ENCODE measurements around the gene BTF3L4. TPM values are rescaled to one million over a fixed set of nuclear protein-coding genes. Genes with fewer than 3 reads are reported as not detected.

Gene BTF3L4
- total RNA-seq, 1 donor from 2014 or later, result 42.0 TPM

- TF ChIP-seq, protein P1, sequence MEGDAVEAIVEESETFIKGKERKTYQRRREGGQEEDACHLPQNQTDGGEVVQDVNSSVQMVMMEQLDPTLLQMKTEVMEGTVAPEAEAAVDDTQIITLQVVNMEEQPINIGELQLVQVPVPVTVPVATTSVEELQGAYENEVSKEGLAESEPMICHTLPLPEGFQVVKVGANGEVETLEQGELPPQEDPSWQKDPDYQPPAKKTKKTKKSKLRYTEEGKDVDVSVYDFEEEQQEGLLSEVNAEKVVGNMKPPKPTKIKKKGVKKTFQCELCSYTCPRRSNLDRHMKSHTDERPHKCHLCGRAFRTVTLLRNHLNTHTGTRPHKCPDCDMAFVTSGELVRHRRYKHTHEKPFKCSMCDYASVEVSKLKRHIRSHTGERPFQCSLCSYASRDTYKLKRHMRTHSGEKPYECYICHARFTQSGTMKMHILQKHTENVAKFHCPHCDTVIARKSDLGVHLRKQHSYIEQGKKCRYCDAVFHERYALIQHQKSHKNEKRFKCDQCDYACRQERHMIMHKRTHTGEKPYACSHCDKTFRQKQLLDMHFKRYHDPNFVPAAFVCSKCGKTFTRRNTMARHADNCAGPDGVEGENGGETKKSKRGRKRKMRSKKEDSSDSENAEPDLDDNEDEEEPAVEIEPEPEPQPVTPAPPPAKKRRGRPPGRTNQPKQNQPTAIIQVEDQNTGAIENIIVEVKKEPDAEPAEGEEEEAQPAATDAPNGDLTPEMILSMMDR (IDR thresholded peaks at IDR 0.05; ENCODE audit: unreplicated experiment), result no peak
- no peaks in the 10 kb centered on the region for H3K4me1 Mint-ChIP-seq (ENCODE audit: unreplicated experiment)
- no peak overlapping the region for H3K27ac Mint-ChIP-seq (ENCODE audit: unreplicated experiment)
- no peaks in the 10 kb centered on the region for H3K36me3 Mint-ChIP-seq (ENCODE audit: low read depth, unreplicated experiment)
- no peak for DNase-seq (ENCODE audit: low spot score)
- no peaks in the 10 kb centered on the region for H3K9me3 Mint-ChIP-seq (ENCODE audit: unreplicated experiment)
- no peak overlapping the region for H3K4me3 Mint-ChIP-seq (ENCODE audit: unreplicated experiment)
- H3K27me3 Mint-ChIP-seq (ENCODE audit: unreplicated experiment), result no peaks in the 10 kb centered on the region
Measured at GRCh38 chr1:52098139-52098871, 42.2 kb downstream of the BTF3L4 start.

DNA sequence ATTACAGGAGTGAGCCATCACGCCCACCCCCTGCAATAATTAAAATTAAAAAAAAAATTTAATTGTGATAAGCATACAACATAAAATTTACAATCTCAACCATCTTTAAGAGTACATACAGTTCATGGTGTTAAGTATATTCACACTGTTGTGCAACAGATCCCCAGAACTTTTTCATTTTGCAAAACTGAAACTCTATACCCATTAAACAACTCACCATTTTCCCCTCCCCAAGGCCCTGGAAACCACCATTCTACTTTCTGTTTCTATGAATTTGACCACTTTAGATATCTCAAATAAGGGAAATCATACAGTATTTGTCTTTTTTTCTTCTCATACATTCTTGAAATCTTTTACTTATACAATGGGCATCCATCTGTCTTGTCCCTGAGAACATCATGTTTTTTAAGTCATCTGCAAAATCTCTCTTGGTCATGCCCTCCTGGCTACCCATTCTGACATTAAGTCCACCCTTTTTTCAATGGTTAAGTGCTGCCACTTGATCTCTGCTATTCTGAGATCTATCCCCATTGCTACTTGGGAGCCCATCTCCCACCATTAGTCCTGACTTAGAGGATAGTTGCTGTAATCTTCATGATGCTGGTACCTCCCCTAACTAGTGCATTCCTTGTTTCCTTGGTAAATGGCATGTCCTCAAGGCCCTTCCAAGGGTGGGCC lies 46.4 kb downstream of the BTF3L4 start:
- H3K36me3 Mint-ChIP-seq (ENCODE audit: low read depth, unreplicated experiment), result no peaks in the 10 kb centered on the region
- no peak overlapping the region for H3K4me3 Mint-ChIP-seq (ENCODE audit: unreplicated experiment)
- H3K9me3 Mint-ChIP-seq (ENCODE audit: unreplicated experiment), result no peaks in the 10 kb centered on the region
- H3K27ac Mint-ChIP-seq (ENCODE audit: unreplicated experiment), result no peak overlapping the region
- DNase-seq (ENCODE audit: low spot score), result no peak
- TF ChIP-seq, protein P1 (IDR thresholded peaks at IDR 0.05; ENCODE audit: unreplicated experiment), result no peak
- H3K27me3 Mint-ChIP-seq (ENCODE audit: unreplicated experiment), result no peaks in the 10 kb centered on the region
- H3K4me1 Mint-ChIP-seq (ENCODE audit: unreplicated experiment), result no peaks in the 10 kb centered on the region

DNA sequence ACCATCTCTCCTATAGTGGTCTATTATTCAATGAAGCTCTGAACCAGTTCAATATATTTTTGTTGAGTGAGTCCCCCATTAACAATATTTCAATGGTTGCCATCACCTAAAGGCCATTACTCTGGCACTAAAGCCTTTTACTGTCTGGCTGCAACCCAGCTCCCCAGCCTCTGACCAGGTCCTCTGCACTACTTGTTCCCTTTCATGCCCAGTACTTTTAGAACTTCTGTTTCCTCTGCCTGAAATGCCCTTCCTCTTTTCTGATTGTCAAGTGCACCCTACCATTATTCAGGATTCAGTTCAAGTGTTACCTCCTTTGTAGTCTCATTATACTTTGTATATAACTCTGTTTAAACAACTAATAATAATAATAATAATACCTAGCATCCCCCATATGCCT lies 55.4 kb downstream of the BTF3L4 start:
- Mint-ChIP-seq H3K4me1 (ENCODE audit: unreplicated experiment) (peaks cover 8% of the 10 kb centered on the region), H3K4me3 (ENCODE audit: unreplicated experiment) (no peak overlapping the region), H3K9me3 (ENCODE audit: unreplicated experiment) (no peaks in the 10 kb centered on the region)

DNA sequence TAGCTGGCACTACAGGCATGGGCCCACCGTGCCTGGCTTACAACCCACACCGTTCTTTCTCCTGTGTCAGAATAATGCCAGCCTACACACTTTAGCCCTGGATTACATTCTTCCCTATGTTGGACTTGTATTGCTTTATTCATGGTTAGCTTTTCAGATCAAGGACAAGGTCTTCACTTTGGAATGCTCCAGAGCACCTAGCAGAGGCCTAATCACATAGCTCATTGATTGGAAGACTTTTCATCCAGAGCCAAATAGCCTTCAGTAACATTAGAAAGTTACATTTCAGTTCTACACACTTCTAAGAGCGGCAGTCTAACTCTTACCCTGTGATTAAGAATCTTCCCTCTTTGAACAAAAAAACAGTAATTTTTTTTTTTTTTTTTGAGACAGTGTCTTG lies 56.4 kb downstream of the BTF3L4 start:
- H3K4me3 Mint-ChIP-seq (ENCODE audit: unreplicated experiment), result no peak overlapping the region
- no peaks in the 10 kb centered on the region for H3K36me3 Mint-ChIP-seq (ENCODE audit: low read depth, unreplicated experiment)
- no peak for DNase-seq (ENCODE audit: low spot score)
- peaks cover 2% of the 10 kb centered on the region for H3K27me3 Mint-ChIP-seq (ENCODE audit: unreplicated experiment)
- TF ChIP-seq, protein P1 (IDR thresholded peaks at IDR 0.05; ENCODE audit: unreplicated experiment), result no peak
- peaks cover 8% of the 10 kb centered on the region for H3K4me1 Mint-ChIP-seq (ENCODE audit: unreplicated experiment)
- H3K9me3 Mint-ChIP-seq (ENCODE audit: unreplicated experiment), result no peaks in the 10 kb centered on the region
- no peak overlapping the region for H3K27ac Mint-ChIP-seq (ENCODE audit: unreplicated experiment)

More for the DNA sequence above, 55.4 kb downstream of the BTF3L4 start:
- Mint-ChIP-seq H3K27ac (ENCODE audit: unreplicated experiment) (no peak overlapping the region), H3K36me3 (ENCODE audit: low read depth, unreplicated experiment) (no peaks in the 10 kb centered on the region), H3K27me3 (ENCODE audit: unreplicated experiment) (peaks cover 2% of the 10 kb centered on the region)
- no peak for DNase-seq (ENCODE audit: low spot score)
- TF ChIP-seq, protein P1 (IDR thresholded peaks at IDR 0.05; ENCODE audit: unreplicated experiment), result no peak
